GM11168 (cell line): Measurements from ENCODE around the gene CHAT.

Source experiments
- in situ Hi-C: fragments of 300-500 bp; cut with MboI; formaldehyde crosslinking; loops from one replicate; pipeline ENCODE4 v1.12.0; 2022; ENCODE audit warnings: low sequenced_read_pairs; ENCODE audit not compliant: unreplicated experiment

Gene CHAT

DNA sequence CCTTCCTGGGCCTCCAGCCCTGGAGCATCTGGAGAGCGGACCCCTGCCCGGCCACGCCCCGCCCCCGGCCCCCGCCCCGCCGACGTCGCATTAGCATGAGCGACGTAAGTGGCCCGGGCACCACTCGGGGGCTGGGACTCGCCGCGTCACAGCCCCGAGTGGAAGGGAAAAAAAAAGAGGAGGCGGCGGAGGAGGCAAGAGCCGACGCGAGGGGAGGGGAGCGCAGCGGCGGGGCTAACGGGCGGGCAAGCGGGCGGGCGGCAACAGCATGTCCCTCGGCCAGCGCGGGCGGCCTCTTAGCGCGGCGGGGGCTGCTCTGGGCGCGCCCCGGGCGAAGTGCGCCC, 3.8 kb upstream of the CHAT start, which contains the start of gene SLC18A3:
Gene SLC18A3, plus strand, starts transcription at position 197 of the 344 bp plus-strand sequence. CDS start 431 bp downstream, outside the sequence.
- in situ Hi-C loops = no loop called here

DNA sequence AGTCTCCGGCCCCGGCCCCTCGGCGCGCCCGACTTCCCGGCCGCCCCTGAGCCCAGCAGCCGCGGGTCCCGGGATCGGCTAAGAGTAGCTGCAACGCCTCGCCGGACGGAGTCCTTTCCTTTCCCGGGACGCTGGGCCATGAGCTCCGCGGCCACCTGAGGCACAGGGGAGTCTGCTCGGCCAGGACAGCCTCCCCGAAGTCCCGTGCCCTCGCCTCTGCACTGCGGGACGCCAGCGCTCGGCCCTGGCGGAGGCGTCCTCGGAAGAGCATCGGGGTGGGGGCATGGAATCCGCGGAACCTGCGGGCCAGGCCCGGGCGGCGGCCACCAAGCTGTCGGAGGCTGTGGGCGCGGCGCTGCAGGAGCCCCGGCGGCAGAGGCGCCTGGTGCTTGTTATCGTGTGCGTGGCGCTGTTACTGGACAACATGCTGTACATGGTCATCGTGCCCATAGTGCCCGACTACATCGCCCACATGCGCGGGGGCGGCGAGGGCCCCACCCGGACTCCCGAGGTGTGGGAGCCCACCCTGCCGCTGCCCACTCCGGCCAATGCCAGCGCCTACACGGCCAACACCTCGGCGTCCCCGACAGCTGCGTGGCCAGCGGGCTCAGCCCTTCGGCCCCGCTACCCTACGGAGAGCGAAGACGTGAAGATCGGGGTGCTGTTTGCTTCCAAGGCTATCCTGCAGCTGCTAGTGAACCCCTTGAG, 3.2 kb upstream of the CHAT start:
- in situ Hi-C loops = no loop called here

GRCh38 chr10:49611166-49611815, 2.5 kb upstream of the CHAT start:
- in situ Hi-C loops = no loop called here

DNA sequence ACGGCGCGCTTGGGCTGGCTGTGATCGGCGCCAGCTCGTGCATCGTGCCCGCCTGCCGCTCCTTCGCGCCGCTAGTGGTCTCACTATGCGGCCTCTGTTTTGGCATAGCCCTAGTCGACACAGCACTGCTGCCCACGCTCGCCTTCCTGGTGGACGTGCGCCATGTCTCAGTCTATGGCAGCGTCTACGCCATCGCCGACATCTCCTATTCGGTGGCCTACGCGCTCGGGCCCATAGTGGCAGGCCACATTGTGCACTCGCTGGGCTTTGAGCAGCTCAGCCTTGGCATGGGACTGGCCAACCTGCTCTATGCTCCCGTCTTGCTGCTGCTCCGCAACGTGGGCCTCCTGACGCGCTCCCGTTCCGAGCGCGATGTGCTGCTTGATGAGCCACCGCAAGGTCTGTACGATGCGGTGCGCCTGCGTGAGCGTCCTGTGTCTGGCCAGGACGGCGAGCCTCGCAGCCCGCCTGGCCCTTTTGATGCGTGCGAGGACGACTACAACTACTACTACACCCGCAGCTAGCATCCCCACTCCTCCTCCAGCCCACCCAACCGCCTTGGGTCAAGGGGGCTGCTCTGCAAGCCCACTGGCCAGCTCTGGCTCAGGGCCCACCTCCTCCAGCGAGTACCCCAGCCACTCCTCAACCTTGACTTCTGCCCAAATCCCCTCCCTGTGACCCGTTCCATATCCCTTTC, 1.9 kb upstream of the CHAT start:
- in situ Hi-C loops = no loop called here

DNA sequence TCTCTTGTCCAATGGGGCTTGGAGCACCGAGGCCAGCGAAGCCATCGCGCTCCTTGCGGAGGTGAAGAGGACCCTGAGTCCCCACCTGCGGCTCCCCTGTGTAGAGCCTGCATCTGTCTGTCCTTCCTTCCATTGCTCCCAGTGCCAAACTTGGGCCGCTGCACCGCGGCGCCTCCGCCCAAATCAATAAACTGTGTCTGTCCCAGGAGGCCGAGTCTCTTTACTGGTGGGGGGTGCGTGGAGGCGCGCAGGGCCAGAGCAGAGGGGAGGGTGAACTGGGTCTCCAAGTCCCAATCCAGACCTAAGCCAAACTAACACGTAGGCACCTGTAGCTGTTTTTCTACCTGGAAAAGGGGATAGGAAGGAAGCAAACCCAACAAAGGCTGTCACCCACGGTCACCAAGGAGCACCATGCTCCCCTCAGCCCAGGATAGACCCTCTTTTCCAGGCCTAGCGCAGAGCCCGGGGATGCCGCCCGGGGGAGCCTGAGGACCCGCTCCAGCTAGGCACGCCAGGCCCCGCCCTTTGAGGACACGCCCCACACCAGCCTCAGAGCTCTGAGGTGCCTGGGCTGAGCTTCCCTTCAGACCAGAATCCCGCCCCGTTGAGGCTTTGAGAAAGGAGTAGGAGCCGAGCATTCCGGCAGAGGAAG, 1.2 kb upstream of the CHAT start:
- in situ Hi-C loops = no loop called here

DNA sequence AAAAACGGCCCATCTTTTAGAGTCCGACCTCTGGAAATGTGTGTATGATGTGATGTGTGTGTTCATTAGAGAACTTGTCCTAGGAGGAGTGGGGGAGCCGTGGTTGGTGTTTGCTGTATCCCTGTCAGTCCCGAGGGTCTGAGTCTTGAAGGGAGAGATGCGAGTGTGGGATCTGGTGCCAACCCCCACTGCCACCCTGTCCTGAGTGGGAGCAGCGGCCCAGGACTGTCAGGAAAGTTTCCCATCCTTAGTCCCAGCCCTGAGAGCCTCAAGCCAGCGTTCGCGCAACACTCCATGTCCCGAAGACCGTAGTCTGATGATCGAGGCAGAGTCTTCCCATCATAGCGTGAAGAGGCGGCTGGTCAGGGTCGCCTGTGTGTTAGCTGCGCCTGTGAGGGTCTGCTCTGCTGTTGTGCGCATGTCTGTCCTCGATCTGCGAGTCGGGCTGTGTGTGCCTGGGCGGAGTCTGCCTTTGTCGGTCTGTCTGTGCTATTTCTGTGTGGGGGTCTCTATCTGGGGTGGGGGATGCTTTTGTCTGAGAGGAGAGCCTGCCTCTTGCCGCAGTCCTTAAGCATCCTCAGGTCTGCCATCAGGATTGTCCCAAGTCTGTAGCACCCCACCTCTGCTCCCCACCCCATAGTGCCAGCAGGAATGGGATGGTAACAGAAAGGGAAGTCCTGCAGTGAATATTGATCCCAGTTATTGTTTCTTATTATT, 514 bp upstream of the CHAT start:
- in situ Hi-C loops = no loop called here

- in situ Hi-C loops = no loop called here
These were observed 683 bp downstream of the CHAT start for GRCh38 chr10:49614242-49615198.

DNA sequence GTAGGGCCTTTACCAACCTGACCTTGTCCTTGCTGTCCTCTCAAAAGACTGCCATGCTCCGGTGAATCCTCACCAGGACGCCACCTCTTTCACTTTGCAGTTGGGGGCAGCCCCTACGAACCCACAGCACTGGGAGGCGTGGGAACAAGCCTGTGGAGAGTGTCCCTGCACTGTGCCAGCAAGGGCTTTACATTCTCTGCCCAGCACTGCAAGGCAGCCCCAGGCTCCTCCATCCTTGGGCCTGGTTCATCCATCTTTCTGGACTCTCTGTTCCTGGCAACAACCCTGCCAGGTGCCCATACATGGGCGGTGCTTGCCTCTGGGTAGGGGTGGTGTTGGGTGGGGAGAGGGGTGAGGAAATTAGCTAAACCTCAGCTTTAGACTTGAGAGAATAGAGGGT, 1.4 kb downstream of the CHAT start:
- in situ Hi-C loops = no loop called here

DNA sequence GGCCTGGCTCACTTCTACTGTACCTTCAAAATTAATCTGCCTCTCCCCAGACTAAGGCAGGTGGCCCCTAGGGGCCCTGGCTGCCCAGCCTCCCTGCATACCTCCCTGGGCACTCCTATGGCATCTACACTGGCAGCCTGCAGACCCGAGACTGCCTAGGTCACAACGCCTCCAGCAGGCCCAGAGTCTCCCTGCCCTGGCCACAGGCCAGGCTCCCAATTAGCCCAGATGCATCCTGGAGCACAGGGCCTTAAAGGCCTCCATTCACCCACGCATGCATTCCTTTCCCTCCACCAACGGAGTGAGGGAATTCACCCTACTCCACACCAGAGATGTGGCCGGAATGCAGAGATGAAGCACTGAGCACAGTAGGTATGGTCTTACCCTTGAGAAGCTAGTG, 1.9 kb downstream of the CHAT start:
- in situ Hi-C loops = no loop called here

DNA sequence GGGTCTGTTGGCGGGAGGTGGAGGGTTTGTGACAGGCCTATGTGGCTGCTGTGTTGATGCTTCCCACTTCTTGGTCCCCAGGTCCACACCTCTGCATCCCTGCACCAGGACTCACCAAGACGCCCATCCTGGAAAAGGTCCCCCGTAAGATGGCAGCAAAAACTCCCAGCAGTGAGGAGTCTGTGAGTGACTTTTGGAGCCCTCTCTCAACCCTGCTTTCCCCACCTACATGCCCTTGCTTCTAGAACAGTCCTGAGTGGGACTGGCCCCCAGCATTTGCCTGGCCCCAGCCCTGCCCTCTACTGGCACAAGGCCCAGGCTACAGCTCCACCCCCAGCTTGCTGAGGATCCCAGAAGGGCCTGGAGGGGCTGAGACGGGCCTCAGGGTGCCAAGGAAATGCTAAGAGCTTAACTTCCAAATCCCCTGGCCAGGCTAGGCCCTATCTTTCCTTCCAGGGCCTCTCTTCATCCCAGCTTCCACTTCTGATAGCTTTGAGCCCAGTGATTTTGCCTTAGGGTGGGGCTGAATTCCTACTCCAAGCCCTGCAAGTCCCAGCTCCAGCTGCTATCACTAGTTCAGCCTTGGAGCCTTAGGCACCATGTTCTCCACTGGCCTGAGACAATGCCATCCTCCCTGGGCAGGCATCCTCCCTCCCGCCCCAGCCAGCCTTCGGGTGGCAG, 2.7 kb downstream of the CHAT start:
- in situ Hi-C loops = no loop called here

DNA sequence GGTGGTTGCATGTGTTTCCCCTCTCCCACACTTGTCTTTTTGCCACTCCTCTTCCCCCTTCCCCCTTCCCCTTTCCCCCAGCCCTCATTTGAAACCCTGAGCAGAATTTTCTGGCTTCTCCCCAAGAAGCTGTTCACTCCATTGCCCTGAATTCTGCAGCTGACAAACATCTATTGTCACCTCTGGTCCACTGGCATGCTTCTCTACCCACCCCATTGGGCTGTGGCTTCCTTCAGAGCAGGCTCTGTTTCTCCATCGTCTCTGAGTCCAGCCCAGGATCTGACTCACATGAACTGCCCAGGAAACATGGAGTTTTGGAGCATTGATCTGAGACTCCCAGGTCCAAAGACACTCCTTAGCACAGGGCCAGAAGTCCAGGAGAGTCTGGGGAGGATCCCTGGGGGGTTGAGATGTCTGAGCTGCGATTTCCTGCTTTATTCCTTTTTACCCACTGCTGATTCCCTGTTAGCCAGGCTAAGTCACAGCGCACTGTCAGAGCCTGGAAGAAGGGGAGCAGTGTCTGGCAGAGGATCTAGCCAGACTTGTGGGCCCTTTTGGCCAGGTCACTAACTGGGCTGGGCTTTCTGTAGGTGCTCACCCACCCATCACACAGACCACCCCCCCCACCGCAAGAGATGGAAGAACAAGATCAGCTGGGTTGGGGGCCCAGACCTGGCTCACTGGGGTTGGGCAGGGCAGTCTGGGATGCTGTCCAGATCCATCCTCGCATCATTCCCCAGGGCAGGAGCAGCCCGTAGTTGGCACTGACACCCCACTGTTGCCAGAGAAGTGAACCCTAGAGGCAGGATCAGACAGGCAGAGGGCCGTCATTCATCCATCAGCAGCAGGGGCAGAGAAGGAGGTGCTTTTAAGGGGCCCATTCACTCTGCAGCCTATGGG, 3.5 kb downstream of the CHAT start:
- in situ Hi-C loops = no loop called here

DNA sequence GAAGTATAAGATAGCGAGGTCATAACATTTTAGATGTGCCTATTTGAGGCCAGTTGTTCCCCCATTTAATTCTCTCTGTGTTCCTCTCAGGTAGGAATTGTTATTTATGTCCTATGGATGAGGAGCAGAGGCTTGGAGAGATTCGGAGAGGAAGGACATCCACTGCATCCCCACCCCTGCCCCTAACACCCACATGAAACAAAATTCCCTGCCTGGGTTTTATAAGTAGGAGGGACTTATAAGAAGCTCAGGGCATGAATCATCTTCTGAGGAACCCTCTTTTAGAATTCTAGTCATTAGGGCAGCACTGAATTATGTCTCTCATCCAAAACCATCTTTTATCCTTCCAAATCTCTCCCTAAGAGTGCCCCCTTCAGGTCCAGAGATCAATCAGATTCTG, 5.0 kb downstream of the CHAT start:
- in situ Hi-C loops = no loop called here

- in situ Hi-C loops = no loop called here
These were observed 5.8 kb downstream of the CHAT start for GRCh38 chr10:49619613-49620012.

GRCh38 chr10:49620286-49620810, 6.5 kb downstream of the CHAT start:
- in situ Hi-C loops = no loop called here

DNA sequence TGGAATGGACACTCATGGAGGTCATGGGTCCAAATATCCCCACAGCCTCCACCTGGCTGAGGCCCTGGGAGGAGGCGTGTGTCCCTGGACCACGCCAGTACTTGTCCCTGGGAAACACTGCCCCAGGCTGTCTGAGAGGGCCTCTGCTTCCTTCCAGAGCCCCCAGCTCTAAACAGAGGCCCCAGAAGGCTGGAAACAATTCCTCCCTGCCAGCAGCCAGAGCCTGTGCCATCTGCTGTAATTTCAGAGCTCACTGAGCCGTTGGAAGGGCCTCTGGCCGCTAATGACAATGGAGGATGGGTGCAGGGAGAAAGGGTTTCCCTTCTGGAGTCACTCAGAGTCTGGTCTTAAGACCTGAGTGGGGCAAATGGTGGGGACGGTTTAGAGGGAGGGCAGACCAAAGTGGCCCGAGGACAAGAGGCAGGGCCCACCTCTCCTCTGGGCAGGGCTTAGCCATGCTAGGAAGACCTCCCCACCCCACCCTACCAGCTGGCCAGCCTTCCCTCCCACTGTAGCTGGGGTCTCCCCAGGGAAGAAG, 7.1 kb downstream of the CHAT start:
- in situ Hi-C loops = no loop called here

DNA sequence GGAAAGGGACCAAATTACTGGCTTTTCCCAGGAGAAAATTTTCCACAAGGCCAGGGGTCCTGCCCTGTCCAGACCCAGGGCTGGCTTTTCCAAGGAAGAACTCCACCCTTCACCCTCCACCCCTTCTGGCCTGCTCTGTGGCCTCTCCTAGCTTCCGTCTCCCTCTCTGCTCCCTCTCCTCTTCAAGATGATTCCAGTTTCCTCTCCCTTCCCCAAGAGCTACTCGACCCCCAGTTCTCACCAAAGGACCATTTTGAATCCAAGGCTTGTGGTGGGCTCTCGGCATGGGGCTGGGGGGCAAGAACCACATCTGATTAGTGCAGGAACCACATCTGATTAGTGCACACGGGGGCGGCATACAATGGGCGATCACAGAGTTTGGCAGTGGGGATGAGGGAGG, 7.7 kb downstream of the CHAT start:
- in situ Hi-C loops = no loop called here
